GM21515 (cell line): ENCODE results near the gene PLCH1.

Source experiments
- ATAC-seq: cut with Tn5 transposase; IDR thresholded peaks from one replicate; pipeline ENCODE4 v1.9.1; 2021; ENCODE audit not compliant: unreplicated experiment

PLCH1 gene

DNA sequence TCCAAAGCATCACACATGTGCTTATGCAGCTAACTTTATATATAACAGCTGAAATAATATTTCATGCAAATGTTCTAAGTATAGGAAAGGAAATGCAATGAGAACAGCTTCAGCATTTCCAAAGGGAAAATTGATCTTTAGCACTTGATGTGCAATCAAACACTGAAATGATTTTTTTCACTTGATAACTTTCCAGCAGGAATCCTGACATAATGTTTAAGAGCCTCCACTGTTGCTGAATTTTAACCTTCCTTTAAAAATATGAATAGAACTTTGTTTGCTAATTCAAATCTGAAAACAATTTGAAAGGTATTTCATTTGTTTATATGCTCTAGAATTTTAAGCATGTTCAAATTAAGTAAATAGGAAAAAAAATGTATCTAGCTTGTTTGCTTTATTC, 354.5 kb downstream of the PLCH1 start:
- no peak for ATAC-seq

DNA sequence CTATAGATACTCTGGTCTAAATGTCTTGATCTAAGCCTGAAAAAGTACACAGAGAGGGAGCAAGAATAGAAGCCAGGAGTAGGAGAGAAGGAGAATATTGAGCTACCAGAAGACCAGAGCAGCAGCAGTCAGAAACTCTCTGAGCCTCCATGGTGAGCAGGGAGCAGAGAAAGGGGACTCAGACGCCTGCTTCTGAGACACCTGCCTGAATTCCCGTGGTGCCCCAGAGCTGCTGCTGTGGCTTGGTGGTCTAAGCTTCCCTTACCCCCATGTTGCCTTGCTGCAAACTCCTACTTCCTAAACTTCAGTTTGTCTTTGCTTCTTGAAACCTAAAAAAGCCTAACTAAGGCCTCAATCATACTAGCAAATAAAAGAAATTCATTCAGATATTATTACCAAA, 356.5 kb downstream of the PLCH1 start:
- no peak for ATAC-seq

DNA sequence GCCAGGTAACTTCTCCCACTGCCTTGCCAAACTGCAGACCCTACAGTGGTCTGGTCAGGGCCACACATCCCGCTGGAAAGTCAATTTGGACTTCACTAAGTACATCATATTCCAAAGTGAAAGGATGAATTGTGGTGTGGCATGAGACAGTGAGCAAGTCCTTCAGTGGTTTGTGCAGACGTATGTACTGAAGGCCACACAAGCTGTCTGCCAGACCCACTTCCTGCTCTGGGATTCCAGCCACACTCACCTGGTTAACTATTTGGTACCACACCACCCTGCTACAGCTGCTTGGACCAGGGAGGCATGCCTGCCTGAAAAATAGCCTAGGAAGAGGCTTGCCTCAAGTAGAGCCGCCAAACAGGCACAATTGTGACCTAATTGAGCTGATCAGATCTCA, 357.3 kb downstream of the PLCH1 start:
- ATAC-seq = no peak

GRCh38 chr3:155386919-155387318, 358.0 kb downstream of the PLCH1 start:
- ATAC-seq = no peak

- ATAC-seq = no peak
Measured at GRCh38 chr3:155385896-155386625, 358.8 kb downstream of the PLCH1 start.

- ATAC-seq = peak; percentile 61
Measured at GRCh38 chr3:155382396-155383042, 362.4 kb downstream of the PLCH1 start.

GRCh38 chr3:155377847-155378246, 367.0 kb downstream of the PLCH1 start:
- ATAC-seq = no peak

DNA sequence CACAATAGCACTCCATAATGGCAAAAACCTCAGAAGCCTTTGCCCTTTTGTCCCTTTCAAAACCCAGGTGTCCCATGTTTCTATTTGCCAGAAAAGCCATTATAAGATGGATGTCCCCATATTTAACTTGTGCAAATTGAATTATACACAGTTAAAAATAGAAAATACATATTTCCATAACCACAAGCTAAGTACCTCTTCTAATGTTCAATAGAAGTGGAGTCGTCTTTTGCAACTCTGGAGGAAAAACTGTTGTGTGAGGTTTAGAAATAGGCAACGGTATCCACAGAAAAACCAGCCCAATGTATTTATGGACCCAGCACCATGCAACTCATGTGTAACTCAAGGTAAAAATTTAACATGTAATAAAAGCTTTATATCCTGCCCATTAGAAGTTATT, 367.8 kb downstream of the PLCH1 start:
- no peak for ATAC-seq

DNA sequence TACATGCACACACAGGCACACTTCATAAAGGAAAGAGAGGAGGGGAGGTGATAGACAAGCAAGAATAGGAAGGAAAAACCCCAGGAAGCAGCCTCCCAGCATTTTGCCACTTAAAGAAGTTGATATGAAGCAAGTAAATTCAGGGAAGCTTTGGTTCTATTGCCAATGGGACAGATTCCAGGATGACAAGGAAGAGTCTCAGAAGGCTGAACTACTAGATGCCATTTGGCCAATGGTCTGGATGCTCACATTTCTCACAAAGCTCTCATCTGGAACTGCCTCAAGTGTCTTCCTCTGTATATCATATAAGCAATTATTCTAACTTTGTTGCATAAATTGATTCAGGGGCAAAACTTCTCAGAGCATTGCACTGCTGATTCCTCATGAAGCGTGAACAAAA, 372.6 kb downstream of the PLCH1 start:
- ATAC-seq = no peak

DNA sequence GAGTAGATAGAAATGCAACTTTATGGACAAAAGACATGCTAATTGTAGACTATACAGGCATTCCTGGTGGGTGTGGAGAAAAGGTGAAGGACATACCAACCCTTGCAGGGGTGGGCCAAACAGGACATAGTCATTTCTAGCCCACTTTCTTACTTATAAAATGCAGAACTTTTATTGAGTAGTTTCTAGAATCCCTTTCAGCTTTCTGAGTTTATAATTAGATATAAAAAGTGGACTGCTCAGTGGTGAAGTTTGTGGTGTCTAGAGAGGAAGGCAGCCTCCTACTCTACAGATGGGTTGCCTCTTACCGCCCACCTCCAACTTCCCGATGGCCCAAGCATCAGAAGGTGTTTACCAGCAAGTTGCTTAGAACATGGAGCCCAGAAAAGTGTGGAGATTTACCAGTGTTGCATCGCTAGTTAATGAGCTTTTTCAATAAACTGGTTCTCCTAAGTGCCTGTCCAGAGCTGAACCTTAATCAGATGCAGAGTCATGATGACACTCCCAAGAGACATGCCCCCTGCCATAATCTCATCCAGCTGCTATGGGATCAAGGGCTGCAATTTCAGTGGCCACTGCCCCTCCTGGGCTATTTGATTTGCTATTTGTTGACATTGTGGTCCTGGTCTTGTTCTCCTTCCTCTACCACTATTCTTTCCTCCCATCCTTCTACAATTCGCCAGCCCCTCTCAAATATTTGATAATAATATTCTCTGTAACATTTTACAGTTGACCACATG, 373.9 kb downstream of the PLCH1 start:
- ATAC-seq = no peak

DNA sequence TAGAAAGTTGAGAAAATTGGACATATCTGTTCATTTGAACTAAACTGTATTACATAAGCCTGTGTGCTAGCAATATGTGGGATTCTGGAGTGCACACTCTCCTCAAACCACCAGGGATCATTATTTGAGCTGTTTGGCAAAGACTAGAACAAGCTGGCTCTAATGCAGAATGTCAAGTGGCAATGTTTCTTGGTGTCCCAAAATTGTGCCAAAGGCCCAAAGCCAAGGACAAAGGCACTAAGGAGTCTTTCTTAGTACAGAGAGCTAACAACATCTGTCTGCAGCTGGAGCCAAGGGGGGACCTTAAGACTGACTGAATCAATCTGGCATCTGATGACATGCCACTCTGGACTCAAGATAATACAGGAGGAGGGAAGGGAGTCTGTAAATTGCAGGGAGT, 374.7 kb downstream of the PLCH1 start:
- no peak for ATAC-seq

DNA sequence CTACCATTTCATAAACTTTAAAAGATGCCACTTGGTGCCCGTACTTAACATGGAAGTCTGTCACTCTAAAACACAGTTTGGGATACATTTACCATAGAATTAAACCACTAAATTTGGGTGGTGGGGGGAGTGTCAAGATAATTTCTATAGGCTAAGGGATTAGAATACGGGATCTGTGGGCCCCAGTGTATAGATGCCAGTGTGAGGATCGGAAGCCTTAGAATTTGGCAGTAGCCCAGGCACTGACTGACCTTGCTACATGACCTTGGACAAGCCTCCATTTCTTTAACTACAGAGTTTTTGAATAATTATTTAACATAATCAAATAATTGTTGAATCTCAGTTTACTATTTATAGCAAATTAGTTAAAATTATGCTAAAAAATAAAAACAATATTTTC, 375.1 kb downstream of the PLCH1 start:
- ATAC-seq = no peak

DNA sequence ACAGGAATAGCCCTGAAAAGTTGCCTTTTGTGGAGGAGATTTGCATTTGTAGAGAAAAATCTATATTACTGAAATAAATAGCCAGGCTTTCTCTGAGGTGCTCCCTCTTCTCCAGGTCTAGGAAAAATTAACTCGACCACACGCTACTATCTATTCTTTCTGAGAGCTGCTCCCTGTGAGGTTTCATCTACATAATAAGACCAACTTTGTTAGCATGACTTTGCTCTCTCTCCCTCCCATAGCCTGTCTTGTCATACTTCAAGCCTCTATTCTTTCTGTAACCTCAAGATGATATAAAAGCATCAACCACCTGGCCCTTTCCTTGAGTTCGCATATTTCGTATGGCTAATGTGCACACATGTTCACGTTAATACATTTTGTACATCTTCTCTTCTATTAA, 375.6 kb downstream of the PLCH1 start:
- no peak for ATAC-seq

GRCh38 chr3:155368786-155369185, 376.1 kb downstream of the PLCH1 start:
- no peak for ATAC-seq

- ATAC-seq = no peak
Measured at GRCh38 chr3:155367506-155367905, 377.4 kb downstream of the PLCH1 start.

DNA sequence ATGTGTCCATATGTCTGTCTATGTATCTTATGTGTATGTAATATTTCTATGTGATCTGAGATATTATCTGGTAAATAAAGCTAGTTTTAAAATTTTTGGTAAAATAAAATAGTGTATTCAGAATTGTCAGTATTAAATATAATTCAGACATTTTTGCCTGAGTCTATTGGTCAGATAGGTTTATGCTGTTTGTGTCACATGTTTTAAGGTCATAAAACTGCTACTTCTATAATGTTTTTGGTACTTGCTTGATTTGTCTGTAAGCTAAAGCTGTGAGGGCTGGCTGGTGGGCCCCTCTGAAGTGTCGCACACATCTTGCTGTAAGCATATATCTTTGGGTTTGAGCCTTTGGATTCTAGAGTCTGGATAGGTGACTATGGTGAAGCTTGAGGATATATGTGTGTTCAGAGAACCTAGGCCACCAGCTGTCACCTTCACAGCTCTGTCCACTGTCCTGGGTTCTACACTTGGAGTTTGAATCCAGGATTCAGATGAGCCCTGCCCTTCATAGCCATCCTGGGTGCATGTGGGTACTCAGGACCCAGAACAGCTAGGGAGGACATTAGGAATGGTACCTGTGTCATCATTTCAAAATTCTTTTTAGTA, 379.6 kb downstream of the PLCH1 start:
- no peak for ATAC-seq

- no peak for ATAC-seq
Measured at GRCh38 chr3:155364492-155364891, 380.4 kb downstream of the PLCH1 start.

DNA sequence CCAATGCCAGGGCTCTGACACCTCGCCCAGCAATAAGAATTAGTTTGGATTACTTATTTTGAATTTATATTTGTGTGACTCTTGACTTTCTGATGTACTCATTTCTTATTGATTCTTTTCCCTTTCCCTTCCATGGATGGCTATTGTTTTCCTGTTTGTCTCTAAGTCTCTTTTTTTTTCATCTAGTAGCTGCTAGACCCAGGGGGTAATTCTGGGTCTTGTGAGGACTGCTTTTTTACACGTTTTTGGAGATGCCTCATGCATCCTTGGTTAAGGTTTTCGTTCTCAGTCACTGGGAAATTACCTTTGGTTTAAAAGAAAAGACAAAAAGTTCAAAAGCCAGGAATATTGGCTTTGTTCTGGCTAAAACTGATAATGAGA, 381.2 kb downstream of the PLCH1 start:
- no peak for ATAC-seq

DNA sequence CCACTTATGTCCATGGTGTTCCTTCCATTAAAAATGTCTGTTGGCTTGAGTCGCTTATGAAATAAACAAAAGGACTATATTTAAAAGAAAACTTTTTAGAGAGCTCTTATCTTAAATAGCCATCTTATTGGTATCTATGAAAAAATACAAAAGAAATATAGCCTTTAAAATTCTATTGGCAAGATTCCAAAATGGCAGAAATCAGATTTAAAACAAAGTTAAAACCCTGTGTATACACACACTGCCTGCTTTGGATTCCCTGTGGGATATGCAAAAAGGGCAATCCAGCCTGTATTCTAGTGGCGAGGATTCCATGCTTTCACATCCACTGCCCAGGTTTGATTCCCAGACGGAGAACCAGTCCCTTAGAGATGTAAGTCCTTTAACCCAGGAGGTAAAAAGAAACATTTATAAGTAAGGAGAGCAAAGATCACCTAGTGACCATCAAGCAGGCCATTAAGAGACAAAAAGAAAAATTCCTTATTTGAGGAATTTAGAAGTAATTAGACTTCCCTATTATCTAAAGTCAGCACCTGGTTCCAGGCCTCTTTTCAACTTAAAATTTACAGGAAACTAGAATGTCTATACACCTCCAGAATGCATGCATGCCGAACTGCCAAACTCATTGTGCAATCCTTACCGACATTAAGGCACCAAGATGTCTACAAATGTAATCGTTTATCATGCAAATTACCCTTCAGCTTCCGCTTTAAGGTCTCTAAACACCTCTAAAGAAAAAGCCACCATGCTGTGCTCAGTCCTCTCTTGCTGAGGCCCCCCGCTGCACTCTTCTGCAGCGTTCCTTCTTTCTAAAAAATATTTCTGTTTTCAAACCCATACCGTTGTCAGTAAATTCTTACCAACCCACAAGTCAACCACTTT, 381.8 kb downstream of the PLCH1 start:
- no peak for ATAC-seq

- no peak for ATAC-seq
Measured at GRCh38 chr3:155360281-155360680, 384.6 kb downstream of the PLCH1 start.
